Mesendoderm (in vitro differentiated cells): ENCODE measurements around the gene FOXP1.
A peak's percentile ranks its signal among the peaks of the same experiment; 100 is the strongest.

ENCODE experiments used
- DNase-seq: peaks from one replicate; pipeline ENCODE4 v3.0.0; 2013
- H2AK5ac ChIP-seq: 2 replicates; pipeline ENCODE4 v1.6.1; 2013; ENCODE audit warnings: low read length, inconsistent platforms
- H2BK120ac ChIP-seq: 2 replicates; pipeline ENCODE4 v1.6.1; 2013; ENCODE audit warnings: low read depth, mild to moderate bottlenecking, low read length, moderate library complexity, mixed read lengths
- H2BK15ac ChIP-seq: replicated peaks from 2 replicates; pipeline ENCODE4 v1.6.1; 2013; ENCODE audit warnings: low read depth, mild to moderate bottlenecking, moderate library complexity
- H2BK5ac ChIP-seq: 2 replicates; pipeline ENCODE4 v1.6.1; 2013; ENCODE audit warnings: low read length, inconsistent platforms
- H3K18ac ChIP-seq: 2 replicates; pipeline ENCODE4 v1.6.1; 2013; ENCODE audit warnings: mild to moderate bottlenecking, low read length, mixed read lengths
- H3K23ac ChIP-seq: one replicate; pipeline ENCODE4 v1.6.1; 2013; ENCODE audit warnings: low read length
- H3K27ac ChIP-seq: 2 replicates; pipeline ENCODE4 v1.5.1; 2013; ENCODE audit warnings: low read depth, mild to moderate bottlenecking, inconsistent platforms, low read length, moderate library complexity
- H3K27me3 ChIP-seq: 2 replicates; pipeline ENCODE4 v1.6.1; 2013; ENCODE audit warnings: low read length, control low read depth, mild to moderate bottlenecking, inconsistent platforms; ENCODE audit not compliant: insufficient read depth, poor library complexity
- H3K36me3 ChIP-seq: 2 replicates; pipeline ENCODE4 v1.6.1; 2013; ENCODE audit warnings: low read length, inconsistent platforms; ENCODE audit not compliant: control insufficient read depth, insufficient read depth
- H3K4ac ChIP-seq: one replicate; pipeline ENCODE4 v1.6.1; 2013; ENCODE audit warnings: low read depth, mild to moderate bottlenecking, low read length, moderate library complexity
- H3K4me1 ChIP-seq: 2 replicates; pipeline ENCODE4 v1.6.1; 2013; ENCODE audit warnings: low read depth, low read length, inconsistent platforms; ENCODE audit not compliant: control insufficient read depth
- H3K4me2 ChIP-seq: 2 replicates; pipeline ENCODE4 v1.6.1; 2013; ENCODE audit warnings: low read length
- H3K4me3 ChIP-seq: 2 replicates; pipeline ENCODE4 v1.5.1; 2013; ENCODE audit warnings: mild to moderate bottlenecking, low read length
- H3K56ac ChIP-seq: one replicate; pipeline ENCODE4 v1.6.1; 2013; ENCODE audit warnings: low read length
- H3K79me1 ChIP-seq: 2 replicates; pipeline ENCODE4 v1.6.1; 2013; ENCODE audit warnings: low read length, inconsistent platforms
- H3K79me2 ChIP-seq: 2 replicates; pipeline ENCODE4 v1.6.1; 2013; ENCODE audit warnings: mild to moderate bottlenecking, low read length; ENCODE audit not compliant: control insufficient read depth, insufficient read depth
- H3K9ac ChIP-seq: 2 replicates; pipeline ENCODE4 v1.6.1; 2013; ENCODE audit warnings: low read length, inconsistent platforms
- H4K5ac ChIP-seq: one replicate; pipeline ENCODE4 v1.6.1; 2013; ENCODE audit warnings: low read length
- H4K8ac ChIP-seq: one replicate; pipeline ENCODE4 v1.6.1; 2013; ENCODE audit warnings: low read depth, mild to moderate bottlenecking, control low read depth, low read length, moderate library complexity
- WGBS: extraction: QIAGEN DNeasy Blood & Tissue Kit; methylation state at CpG from one replicate; pipeline ENCODE4 v1.1.7; 2013; ENCODE audit warnings: low lambda C conversion rate, missing lambda C conversion rate; ENCODE audit not compliant: insufficient coverage; ENCODE audit errors: extremely low coverage; 5-methylcytosine and 5-hydroxymethylcytosine counted together

Gene FOXP1

DNA sequence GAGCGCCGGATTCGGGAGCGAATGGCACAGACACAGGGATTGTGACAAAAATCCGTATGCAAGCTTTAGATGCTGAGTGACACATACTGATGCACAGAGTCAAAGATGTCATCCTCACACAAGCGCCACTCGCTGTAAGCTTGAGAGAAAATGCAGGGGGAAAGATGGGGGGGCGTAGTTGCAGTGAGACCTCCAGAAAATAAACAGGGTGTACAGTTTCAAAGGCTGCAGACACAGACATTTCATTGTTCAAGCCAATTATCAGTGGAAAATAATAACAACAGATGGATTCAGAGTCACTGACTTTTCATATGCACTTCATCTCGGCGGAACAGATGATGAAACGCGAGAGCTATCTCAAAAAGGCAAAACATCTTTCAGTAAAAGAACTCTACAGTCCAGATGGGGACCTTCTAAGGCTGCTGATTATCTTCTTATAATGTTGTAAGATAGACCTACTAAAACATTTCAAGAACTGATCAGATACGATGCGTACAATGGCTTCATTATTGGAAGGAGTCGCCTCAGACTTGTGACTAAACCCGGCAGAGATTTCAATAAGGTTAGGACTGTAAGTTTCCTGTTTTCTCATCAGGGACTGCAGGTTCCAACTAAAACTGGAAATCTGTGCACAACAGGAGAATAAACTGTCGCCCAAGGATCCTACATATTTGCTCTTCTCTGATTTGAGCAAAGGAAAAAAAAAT, 275.4 kb downstream of the FOXP1 start:
- no peak overlapping the region for H3K27ac ChIP-seq
- no CpG with 5 or more reads among the region's 17 CpGs for WGBS

DNA sequence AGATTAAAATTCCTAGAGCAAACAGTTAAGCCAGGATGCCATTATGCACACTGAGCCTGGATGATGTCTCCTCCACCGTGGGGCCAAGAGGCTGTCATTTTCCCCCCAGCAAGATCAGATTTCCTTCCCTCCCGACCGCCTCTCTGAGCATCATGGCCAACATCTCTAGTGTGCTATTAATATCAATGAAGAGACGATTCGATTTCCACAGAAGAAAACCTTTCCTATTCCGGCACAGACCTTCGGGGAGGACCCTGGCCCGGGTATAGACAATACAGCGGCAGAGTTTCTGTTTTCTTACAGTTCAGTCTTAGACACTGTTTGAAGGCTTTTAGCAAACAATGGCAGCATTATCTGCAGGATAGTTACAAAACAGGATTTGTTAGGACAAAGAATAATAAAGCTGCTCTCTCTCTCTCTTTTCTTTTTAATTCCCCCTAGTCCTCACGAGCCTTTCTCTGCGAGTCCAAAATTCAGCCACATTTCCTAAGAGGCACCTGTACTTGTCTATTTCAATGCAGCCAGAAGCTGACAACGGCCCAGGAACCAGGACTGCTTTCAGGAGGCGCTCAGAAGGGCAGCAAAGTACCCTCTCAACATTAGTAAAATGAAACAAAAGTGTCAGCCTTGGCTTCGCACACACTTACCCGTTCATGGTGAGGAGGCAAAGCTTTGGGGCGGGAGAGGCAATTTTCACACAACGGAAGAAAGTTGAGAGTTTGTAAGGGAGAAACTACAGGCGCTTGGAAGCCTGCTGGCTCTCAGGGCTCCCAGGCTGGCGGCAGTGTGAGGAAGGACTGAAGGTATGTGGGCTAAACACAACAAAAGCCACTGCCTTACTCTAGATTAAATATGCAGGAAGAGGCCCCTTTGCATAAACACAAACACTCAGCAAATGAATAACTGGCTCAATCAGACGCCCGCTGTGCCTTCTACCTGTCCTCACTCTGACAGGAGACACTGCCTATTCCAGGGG, 278.0 kb downstream of the FOXP1 start:
- Histone ChIP-seq H3K9ac (peak overlapping the region; percentile 47), H2BK15ac (peak overlapping the region; percentile 93), H3K56ac (peak overlapping the region; percentile 63), H3K4me3 (no peak overlapping the region), H3K4ac (peak overlapping the region; percentile 71), H3K27me3 (no peaks in the 10 kb centered on the region), H4K8ac (no peak overlapping the region), H2BK120ac (peak overlapping the region; percentile 3), H3K79me2 (no peaks in the 10 kb centered on the region), H3K27ac (peak overlapping the region; percentile 92), H3K23ac (no peak overlapping the region), H2AK5ac (no peak overlapping the region), H3K79me1 (no peaks in the 10 kb centered on the region), H3K36me3 (no peaks in the 10 kb centered on the region), H2BK5ac (no peak overlapping the region), H4K5ac (no peak overlapping the region), H3K18ac (peak overlapping the region; percentile 36), H3K4me1 (no peaks in the 10 kb centered on the region), H3K4me2 (peak overlapping the region; percentile 30)
- DNase-seq = peak; percentile 92
- WGBS = no CpG with 5 or more reads among the region's 21 CpGs

More for the DNA sequence above, 275.4 kb downstream of the FOXP1 start:
- Histone ChIP-seq H3K79me2 (no peaks in the 10 kb centered on the region), H3K36me3 (no peaks in the 10 kb centered on the region), H4K8ac (no peak overlapping the region), H4K5ac (no peak overlapping the region), H3K23ac (no peak overlapping the region), H2BK5ac (no peak overlapping the region), H3K4me1 (no peaks in the 10 kb centered on the region), H3K56ac (no peak overlapping the region), H2BK15ac (no peak overlapping the region), H3K4me2 (no peak overlapping the region), H3K9ac (no peak overlapping the region), H2BK120ac (no peak overlapping the region), H3K79me1 (no peaks in the 10 kb centered on the region), H3K4me3 (no peak overlapping the region), H2AK5ac (no peak overlapping the region), H3K18ac (no peak overlapping the region), H3K4ac (peak overlapping the region; percentile 19), H3K27me3 (no peaks in the 10 kb centered on the region)
- no peak for DNase-seq

DNA sequence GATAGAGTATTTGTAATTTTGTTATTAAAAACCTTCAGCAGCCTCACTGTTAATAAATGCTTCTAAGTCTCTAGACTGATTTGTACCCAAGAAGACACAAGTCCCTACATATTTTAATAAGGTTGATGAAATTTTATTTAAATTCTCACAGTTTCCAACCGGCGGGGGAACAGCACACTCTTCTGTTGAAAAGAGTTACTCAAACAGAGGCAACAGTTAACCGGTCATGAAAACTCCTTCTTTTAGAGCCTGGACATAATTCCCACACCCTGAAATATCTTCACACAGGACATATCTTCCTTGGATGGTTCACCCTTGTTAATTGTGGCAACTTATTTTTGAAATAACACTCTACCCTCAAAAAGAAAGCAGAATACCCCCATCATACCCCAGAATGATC, 278.8 kb downstream of the FOXP1 start:
- Histone ChIP-seq H3K4me3 (no peak overlapping the region), H3K4me1 (no peaks in the 10 kb centered on the region), H3K56ac (no peak overlapping the region), H3K23ac (no peak overlapping the region), H3K18ac (no peak overlapping the region), H4K8ac (no peak overlapping the region), H2BK5ac (no peak overlapping the region), H3K27ac (no peak overlapping the region), H2BK120ac (no peak overlapping the region), H3K36me3 (no peaks in the 10 kb centered on the region), H3K79me1 (no peaks in the 10 kb centered on the region), H3K27me3 (no peaks in the 10 kb centered on the region), H2BK15ac (no peak overlapping the region), H2AK5ac (no peak overlapping the region), H4K5ac (no peak overlapping the region), H3K9ac (no peak overlapping the region), H3K4ac (no peak overlapping the region), H3K79me2 (no peaks in the 10 kb centered on the region), H3K4me2 (no peak overlapping the region)
- peak; percentile 46 for DNase-seq
- WGBS = no CpG with 5 or more reads among the region's 3 CpGs

DNA sequence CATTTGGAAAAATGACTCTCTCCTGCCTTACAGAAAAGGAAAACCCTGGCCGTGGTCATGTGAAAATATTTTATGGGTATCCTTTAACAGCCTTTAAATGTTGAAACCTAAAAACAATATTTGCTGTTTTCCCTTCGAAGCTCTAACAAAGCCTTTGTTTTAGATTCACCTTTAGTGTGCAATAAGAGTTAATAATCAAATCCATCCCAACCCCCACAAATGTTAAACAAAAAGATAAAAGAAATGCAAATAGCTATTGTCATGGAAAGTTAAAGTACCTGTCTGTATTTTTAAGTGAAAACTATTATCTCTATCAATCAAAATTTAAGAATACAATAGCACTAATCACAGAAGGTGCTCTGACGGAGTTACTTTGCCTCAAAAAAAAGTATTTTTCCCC, 279.3 kb downstream of the FOXP1 start:
- no peak overlapping the region for H4K5ac ChIP-seq
- no peaks in the 10 kb centered on the region for H3K4me1 ChIP-seq
- H3K9ac ChIP-seq = no peak overlapping the region
- DNase-seq = no peak
- H3K27ac ChIP-seq = no peak overlapping the region
- H2AK5ac ChIP-seq = no peak overlapping the region
- no peak overlapping the region for H3K4me2 ChIP-seq
- no peak overlapping the region for H3K4me3 ChIP-seq
- H3K56ac ChIP-seq = peak overlapping the region; percentile 6
- H3K27me3 ChIP-seq = no peaks in the 10 kb centered on the region
- peak overlapping the region; percentile 87 for H3K18ac ChIP-seq
- WGBS = no CpG with 5 or more reads among the region's 3 CpGs
- H3K4ac ChIP-seq = no peak overlapping the region
- H4K8ac ChIP-seq = no peak overlapping the region
- no peak overlapping the region for H2BK15ac ChIP-seq
- no peak overlapping the region for H2BK5ac ChIP-seq
- H3K79me2 ChIP-seq = no peaks in the 10 kb centered on the region
- H3K79me1 ChIP-seq = no peaks in the 10 kb centered on the region
- H2BK120ac ChIP-seq = no peak overlapping the region
- H3K23ac ChIP-seq = no peak overlapping the region
- no peaks in the 10 kb centered on the region for H3K36me3 ChIP-seq

DNA sequence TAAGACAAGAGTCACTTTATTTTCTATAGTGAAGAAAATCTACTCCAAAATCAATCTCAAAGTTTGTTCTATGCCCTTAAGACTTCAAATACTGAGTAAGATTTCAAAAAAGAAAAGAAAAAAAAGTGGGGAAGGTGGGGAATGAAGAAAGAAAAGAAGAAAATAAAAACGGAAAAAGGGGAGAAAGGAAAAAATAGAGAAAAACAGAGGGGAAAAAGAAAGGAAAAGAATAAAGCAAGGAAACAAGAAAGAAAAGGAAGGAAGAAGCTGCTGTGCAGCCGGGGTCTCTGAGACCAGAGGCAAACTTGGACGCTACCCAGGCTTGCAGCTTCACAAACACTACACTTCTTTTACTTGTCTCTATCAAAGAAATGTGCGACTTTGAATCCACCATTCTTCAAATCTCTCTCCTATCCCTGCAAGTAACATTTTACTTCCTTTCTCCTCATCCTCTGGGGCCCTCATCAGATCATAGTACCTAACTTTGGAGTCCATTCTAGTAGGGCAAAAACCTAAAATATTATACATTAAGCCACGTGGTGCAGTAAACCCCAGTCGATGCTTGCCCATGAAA, 279.8 kb downstream of the FOXP1 start:
- no peaks in the 10 kb centered on the region for H3K4me1 ChIP-seq
- H2AK5ac ChIP-seq = no peak overlapping the region
- no peak overlapping the region for H3K4me3 ChIP-seq
- H3K79me1 ChIP-seq = no peaks in the 10 kb centered on the region
- no peaks in the 10 kb centered on the region for H3K36me3 ChIP-seq
- no peak overlapping the region for H4K8ac ChIP-seq
- no peak overlapping the region for H2BK120ac ChIP-seq
- DNase-seq = no peak
- peak overlapping the region; percentile 67 for H2BK15ac ChIP-seq
- WGBS = 100% methylated on average over 1 of the region's 6 CpGs
- H3K9ac ChIP-seq = no peak overlapping the region
- no peaks in the 10 kb centered on the region for H3K27me3 ChIP-seq
- H3K27ac ChIP-seq = no peak overlapping the region
- H4K5ac ChIP-seq = peak overlapping the region; percentile 42
- no peaks in the 10 kb centered on the region for H3K79me2 ChIP-seq
- no peak overlapping the region for H3K4ac ChIP-seq
- H3K18ac ChIP-seq = peak overlapping the region; percentile 87
- H2BK5ac ChIP-seq = no peak overlapping the region
- peak overlapping the region; percentile 6 for H3K56ac ChIP-seq
- no peak overlapping the region for H3K23ac ChIP-seq
- no peak overlapping the region for H3K4me2 ChIP-seq
